Parathyroid adenoma (tissue), 2 donors: ENCODE measurements around the gene RAP1A.
A peak's percentile ranks its signal among the peaks of the same experiment; 100 is the strongest.
"Not testable (repeated sequence)": the region's sequence is repeated elsewhere in the genome, so short reads cannot be mapped to it uniquely, and the experiment has no call there.

Experiments
- H2AFZ ChIP-seq: fragments of 300-600 bp; sonication (generic); one replicate; pipeline ENCODE4 v1.7.0; 2017; ENCODE audit warnings: antibody characterized with exemption, mild to moderate bottlenecking
- H3K27ac ChIP-seq: fragments of 300-600 bp; sonication (generic); one replicate; pipeline ENCODE4 v1.7.0; 2017
- H3K27me3 ChIP-seq: fragments of 300-600 bp; sonication (generic); one replicate; pipeline ENCODE4 v1.7.0; 2017; ENCODE audit warnings: low read length; ENCODE audit not compliant: control insufficient read depth, insufficient read depth
- H3K36me3 ChIP-seq: fragments of 300-600 bp; sonication (generic); one replicate; pipeline ENCODE4 v1.7.0; 2017; ENCODE audit warnings: low read length; ENCODE audit not compliant: control insufficient read depth, insufficient read depth
- H3K4me1 ChIP-seq: fragments of 300-600 bp; sonication (generic); one replicate; pipeline ENCODE4 v1.7.0; 2017; ENCODE audit warnings: control low read depth
- H3K4me2 ChIP-seq: fragments of 300-600 bp; sonication (generic); one replicate; pipeline ENCODE4 v1.7.0; 2017; ENCODE audit warnings: low read length
- H3K4me3 ChIP-seq: fragments of 300-600 bp; sonication (generic); one replicate; pipeline ENCODE4 v1.7.0; 2017; ENCODE audit warnings: low read depth, low read length
- H3K79me2 ChIP-seq: fragments of 300-600 bp; sonication (generic); one replicate; pipeline ENCODE4 v1.7.0; 2017; ENCODE audit warnings: control low read depth
- H3K9ac ChIP-seq: fragments of 300-600 bp; sonication (generic); one replicate; pipeline ENCODE4 v1.7.0; 2017; ENCODE audit warnings: mild to moderate bottlenecking
- H3K9me3 ChIP-seq: fragments of 300-600 bp; sonication (generic); one replicate; pipeline ENCODE4 v1.7.0; 2017; ENCODE audit warnings: low read length; ENCODE audit not compliant: control insufficient read depth
- TF ChIP-seq, protein P1 (sequence below): fragments of 300-600 bp; sonication (generic); IDR thresholded peaks from one replicate; pipeline ENCODE4 v1.7.0; 2017; ENCODE audit warnings: antibody characterized with exemption, mild to moderate bottlenecking
- donor health status: primary hyperparathyroidism.

The RAP1A gene

DNA sequence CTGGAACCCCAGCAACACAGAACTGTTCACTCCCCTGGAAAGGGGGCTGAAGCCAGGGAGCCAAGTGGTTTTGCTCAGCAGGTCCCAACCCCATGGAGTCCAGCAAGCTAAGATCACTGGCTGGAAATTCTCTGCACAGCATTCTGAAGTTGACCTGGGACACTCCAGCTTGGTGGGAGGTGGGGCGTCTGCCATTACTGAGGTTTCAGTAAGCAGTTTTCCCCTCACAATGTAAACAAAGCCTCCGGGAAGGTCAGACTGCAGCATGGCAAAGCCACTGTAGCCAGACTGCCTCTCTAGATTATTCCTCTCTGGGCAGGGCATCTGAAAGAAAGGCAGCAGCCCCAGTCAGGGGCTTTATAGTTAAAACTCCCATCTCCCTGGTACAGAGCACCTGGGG lies 60.0 kb downstream of the RAP1A start:
- H3K27me3 ChIP-seq: no peaks in the 10 kb centered on the region
- TF ChIP-seq, protein P1, sequence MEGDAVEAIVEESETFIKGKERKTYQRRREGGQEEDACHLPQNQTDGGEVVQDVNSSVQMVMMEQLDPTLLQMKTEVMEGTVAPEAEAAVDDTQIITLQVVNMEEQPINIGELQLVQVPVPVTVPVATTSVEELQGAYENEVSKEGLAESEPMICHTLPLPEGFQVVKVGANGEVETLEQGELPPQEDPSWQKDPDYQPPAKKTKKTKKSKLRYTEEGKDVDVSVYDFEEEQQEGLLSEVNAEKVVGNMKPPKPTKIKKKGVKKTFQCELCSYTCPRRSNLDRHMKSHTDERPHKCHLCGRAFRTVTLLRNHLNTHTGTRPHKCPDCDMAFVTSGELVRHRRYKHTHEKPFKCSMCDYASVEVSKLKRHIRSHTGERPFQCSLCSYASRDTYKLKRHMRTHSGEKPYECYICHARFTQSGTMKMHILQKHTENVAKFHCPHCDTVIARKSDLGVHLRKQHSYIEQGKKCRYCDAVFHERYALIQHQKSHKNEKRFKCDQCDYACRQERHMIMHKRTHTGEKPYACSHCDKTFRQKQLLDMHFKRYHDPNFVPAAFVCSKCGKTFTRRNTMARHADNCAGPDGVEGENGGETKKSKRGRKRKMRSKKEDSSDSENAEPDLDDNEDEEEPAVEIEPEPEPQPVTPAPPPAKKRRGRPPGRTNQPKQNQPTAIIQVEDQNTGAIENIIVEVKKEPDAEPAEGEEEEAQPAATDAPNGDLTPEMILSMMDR: no peak
- H3K4me1 ChIP-seq: no peaks in the 10 kb centered on the region
- H3K36me3 ChIP-seq: no peaks in the 10 kb centered on the region
- H3K4me2 ChIP-seq: no peak overlapping the region
- H2AFZ ChIP-seq: no peak overlapping the region
- H3K4me3 ChIP-seq: no peak overlapping the region
- H3K79me2 ChIP-seq: peaks cover 42% of the 10 kb centered on the region
- no peaks in the 10 kb centered on the region for H3K9me3 ChIP-seq
- H3K27ac ChIP-seq: no peak overlapping the region
- H3K9ac ChIP-seq: no peak overlapping the region

DNA sequence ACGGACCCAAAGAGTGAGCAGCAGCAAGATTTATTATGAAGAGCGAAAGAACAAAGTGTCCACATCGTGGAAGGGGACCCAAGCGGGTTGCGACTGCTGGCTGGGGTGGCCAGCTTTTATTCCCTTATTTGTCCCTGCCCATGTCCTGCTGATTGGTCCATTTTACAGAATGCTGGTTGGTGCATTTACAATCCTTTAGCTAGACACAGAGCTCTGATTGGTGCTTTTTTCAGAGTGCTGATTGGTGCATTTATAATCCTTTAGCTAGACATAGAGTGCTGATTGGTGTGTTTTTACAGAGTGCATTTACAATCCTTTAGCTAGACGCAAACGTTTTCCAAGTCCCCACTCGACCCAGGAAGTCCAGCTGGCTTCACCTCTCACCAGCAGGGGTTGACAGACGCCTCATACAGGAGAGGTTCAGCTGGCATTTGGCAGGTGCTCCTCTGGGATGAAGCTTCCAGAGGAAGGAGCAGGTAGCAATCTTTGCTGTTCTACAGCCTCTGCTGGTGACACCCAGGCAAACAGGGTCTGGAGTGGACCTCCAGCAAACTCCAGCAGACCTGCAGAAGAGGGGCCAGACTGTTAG lies 60.7 kb downstream of the RAP1A start:
- not testable (repeated sequence) for H3K9me3 ChIP-seq, H3K36me3 ChIP-seq, H3K4me3 ChIP-seq, H3K27me3 ChIP-seq, H2AFZ ChIP-seq, H3K4me1 ChIP-seq, H3K27ac ChIP-seq, H3K4me2 ChIP-seq, H3K9ac ChIP-seq
- peaks cover 36% of the 10 kb centered on the region for H3K79me2 ChIP-seq

DNA sequence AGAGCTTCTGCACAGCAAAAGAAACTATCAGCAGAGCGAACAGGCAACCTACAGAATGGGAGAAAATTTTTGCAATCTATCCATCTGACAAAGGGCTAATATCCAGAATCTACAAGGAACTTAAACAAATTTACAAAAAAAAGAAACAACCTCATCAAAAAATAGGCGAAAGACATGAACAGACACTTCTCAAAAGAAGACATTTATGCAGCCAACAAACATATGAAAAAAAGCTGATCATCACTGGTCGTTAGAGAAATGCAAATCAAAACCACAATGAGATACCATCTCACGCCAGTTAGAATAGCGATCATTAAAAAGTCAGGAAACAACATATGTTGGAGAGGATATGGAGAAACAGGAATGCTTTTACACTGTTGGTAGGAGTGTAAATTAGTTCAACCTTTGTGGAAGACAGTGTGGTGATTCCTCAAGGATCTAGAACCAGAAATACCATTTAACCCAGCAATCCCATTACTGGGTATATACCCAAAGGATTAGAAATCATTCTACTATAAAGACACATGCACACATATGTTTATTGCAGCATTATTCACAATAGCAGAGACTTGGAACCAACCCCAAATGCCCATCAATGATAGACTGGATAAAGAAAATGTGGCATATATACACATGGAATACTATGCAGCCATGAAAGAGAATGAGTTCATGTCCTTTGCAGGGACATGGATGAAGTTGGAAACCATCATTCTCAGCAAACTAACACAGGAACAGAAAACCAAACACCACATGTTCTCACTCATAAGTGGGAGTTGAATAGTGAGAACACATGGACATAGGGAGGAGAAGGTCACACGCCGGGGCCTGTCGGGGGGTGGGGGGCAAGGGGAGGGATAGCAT lies 65.9 kb downstream of the RAP1A start:
- H3K27me3 ChIP-seq, H3K36me3 ChIP-seq, H2AFZ ChIP-seq, H3K4me2 ChIP-seq, H3K9ac ChIP-seq, H3K9me3 ChIP-seq, H3K4me1 ChIP-seq, H3K27ac ChIP-seq, H3K4me3 ChIP-seq, H3K79me2 ChIP-seq: not testable (repeated sequence)

DNA sequence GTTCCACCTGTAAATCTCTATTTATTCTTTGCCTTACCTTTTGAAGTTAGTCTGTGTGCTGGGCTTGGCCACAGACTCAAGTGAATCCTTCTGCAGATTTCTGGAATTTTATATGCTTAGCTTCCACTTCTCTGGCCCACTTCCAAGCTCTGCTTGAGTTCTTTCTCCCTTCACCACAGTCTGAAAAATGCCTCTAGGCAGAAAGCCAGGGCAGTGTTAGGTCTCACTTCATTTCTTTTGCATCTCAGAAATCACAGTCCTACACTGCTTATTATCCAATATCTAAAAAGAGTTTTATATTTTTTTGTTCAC lies 70.7 kb downstream of the RAP1A start:
- Histone ChIP-seq H2AFZ (no peak overlapping the region), H3K27ac (no peak overlapping the region), H3K4me3 (peak overlapping the region; percentile 24), H3K9ac (no peak overlapping the region), H3K4me2 (peak overlapping the region; percentile 9), H3K79me2 (no peaks in the 10 kb centered on the region), H3K4me1 (peaks cover 4% of the 10 kb centered on the region), H3K36me3 (no peaks in the 10 kb centered on the region), H3K9me3 (no peaks in the 10 kb centered on the region), H3K27me3 (no peaks in the 10 kb centered on the region)
- TF ChIP-seq, protein P1: no peak

DNA sequence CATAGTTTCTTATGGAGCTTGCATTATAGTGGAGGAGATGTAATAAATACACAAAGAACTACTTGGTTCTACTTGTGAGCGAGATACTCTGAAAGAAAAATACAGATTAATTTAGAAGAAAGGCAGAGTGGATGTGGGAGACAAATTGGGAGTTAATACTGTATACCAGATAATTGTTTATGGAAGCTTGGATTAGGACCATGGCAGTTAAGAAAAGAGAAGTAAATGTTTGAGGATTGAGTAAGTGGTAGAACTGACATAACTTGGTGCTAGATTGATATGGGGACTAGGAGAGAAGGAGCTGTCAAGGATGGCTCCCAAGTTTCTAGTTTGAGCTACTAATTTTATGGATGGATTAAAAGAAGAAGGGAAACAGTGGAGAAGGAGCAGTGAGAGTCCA lies 72.3 kb downstream of the RAP1A start:
- H3K4me3 ChIP-seq: no peak overlapping the region
- H3K27ac ChIP-seq: no peak overlapping the region
- no peak overlapping the region for H2AFZ ChIP-seq
- H3K27me3 ChIP-seq: no peaks in the 10 kb centered on the region
- no peak overlapping the region for H3K4me2 ChIP-seq
- H3K36me3 ChIP-seq: no peaks in the 10 kb centered on the region
- TF ChIP-seq, protein P1: no peak
- no peaks in the 10 kb centered on the region for H3K9me3 ChIP-seq
- H3K9ac ChIP-seq: no peak overlapping the region
- H3K79me2 ChIP-seq: no peaks in the 10 kb centered on the region
- peaks cover 4% of the 10 kb centered on the region for H3K4me1 ChIP-seq
